ENCODE measurements around the gene EBF3.

DNA sequence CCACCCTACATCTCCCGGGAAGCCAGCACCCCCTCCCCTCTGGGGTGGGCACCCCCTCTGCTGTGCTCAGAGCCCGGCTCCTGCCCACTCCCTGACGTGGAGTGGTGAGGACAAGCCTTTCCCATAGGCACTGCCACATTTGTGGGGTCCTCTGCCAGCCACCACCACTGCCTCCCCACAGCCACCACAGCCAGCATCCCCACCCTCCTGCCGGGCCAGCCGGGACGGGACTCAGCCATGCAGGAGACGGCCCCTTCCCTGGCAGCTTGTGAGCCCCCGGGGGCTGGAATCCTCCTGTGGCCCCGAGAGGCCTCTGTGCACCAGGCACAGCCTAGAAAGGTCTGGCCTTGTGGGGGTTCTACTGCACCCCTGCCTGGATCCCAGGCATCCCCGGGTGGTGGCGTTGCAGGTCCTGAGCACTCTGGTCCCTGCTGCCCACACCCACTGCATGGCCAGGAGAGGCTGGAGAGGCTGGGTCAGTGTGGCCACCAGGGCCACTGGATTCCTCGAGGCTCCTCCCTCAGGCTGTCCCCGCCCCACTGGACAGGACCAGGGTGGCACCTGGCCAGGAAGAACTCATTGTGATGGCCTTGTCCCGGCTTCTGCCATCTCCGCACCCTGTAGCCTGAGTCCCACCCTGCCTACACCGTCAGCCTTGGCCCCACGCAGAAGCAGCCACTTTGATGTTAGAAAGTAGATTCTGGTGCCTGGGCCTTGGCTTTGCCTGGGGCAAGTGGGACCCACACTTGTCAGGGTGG lies 148.0 kb downstream of the EBF3 start:
- TF ChIP-seq CTCF (IDR thresholded peaks at IDR 0.05) (no peak), POLR2A (IDR thresholded peaks at IDR 0.05) (no peak), EP300 (IDR thresholded peaks at IDR 0.05) (no peak)

Measured in sigmoid colon (tissue), 4 donors.